Gastrocnemius medialis (tissue), 4 donors: ENCODE results near the gene TGOLN2.

Source experiments
- CTCF ChIP-seq, 5 experiments: fragments of 450-650 bp in 3 of 5; fragments of 200-600 bp in 2 of 5; sonication (generic) in 2 of 5; IDR thresholded peaks in 4 of 5; conservative IDR thresholded peaks in 1 of 5; 1 replicate in 4 of 5; 2 replicates in 1 of 5; pipeline ENCODE4 v1.5.1; 2016 to 2019; ENCODE audit warnings: antibody characterized with exemption in 5 of 5, mild to moderate bottlenecking in 3 of 5, moderate library complexity in 3 of 5
- POLR2A ChIP-seq, 2 donors: fragments of 450-650 bp; IDR thresholded peaks; one replicate each; pipeline ENCODE4 v1.6.1; 2017; ENCODE audit warnings: antibody characterized with exemption in 2 of 2, mild to moderate bottlenecking in 2 of 2, moderate library complexity in 2 of 2

DNA sequence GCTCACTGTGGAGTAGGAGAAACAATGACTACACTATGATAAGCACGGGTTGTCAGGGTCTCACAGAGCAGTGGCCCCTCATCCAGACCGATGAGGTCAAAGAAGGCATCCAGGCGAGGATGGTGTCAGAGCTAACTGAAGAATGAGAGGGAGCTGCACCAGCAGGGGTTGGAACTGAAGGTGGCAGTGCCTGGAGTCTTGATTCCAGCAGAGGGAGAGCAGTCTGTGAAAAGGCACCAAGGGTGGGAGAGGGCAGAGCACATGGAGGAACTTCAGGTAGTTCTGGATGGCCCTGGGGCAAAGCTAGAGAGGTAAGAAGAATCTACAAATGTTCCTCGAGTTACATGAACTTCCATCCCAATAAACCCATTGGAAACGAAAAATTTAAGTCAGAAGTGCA lies 39.4 kb upstream of the TGOLN2 start:
- no peak for TF ChIP-seq CTCF (IDR thresholded peaks at IDR 0.05 in 4 of 5, conservative IDR thresholded peaks at IDR 0.05 in 1 of 5)
- TF ChIP-seq POLR2A (IDR thresholded peaks at IDR 0.05) = no peak
